DMS53 (cell line): ENCODE results near the gene SREBF2.
A peak's percentile ranks its signal among the peaks of the same experiment; 100 is the strongest.
"Not testable (repeated sequence)": the region's sequence is repeated elsewhere in the genome, so short reads cannot be mapped to it uniquely, and the experiment has no call there.

Experiments
- DNase-seq: peaks from one replicate; lab custom pipeline; 2025; lab: John Stamatoyannopoulos, UW

Gene SREBF2

DNA sequence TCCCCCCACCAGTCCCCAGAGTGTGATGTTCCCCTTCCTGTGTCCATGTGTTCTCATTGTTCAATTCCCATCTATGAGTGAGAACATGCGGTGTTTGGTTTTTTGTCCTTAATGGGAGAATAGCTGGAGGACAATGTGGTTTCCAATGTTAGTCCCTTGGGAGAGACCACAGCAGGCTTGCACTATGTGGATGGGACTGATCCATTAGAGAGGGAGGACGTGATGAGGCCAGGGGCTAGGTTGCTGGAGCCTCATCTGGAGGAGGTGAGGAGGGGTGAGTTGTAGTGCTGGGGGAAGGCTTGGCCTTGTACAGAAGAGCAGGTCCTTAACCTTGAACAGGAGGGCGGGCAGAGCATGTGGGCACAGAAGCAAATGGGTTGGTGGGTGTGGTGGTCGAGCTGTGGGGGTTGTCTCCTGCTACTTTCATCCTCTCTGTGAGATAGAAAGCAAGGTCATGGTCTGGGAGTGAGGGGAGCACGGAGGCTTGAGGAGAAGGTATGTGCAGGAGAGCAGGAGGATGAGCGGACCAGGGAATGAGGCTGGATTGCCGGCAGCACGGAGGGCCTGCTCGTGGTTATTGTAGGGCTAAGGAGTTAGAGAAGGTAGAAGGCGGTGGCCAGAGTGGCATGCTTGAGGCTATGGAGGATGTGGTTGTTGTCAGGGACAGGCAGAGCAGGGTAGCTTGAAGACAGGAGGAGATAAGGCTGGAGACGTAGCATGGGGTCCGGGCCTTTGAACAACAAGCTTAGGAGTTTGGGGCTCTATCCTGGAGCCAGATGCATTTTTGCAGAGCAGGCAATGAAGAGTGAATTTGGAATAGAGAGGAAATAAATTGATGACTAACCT is 11.2 kb upstream of the SREBF2 start:
- DNase-seq: no peak

GRCh38 chr22:41822317-41823057 is 10.4 kb upstream of the SREBF2 start:
- peak; percentile 75 for DNase-seq

DNA sequence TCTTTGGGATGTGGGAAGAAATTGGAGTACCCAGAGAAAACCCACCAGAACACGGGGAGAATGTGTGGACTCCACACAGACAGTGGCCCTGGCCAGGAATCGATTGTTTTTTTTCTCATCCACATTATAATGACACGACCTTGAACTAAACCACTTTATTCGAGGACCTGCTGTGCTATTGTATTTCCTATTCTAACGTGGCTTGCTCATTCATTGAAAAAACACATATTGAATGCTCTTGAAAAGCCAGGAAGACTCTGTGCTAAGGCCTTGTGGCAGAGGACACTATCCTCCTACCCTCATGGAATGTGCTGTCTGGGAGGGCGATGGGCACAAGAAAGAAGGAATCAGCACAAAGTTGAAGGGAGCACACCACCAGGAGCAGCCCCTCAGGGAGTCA is 9.1 kb upstream of the SREBF2 start:
- DNase-seq: no peak

- no peak for DNase-seq
These were observed 7.5 kb upstream of the SREBF2 start for GRCh38 chr22:41825376-41825775.

DNA sequence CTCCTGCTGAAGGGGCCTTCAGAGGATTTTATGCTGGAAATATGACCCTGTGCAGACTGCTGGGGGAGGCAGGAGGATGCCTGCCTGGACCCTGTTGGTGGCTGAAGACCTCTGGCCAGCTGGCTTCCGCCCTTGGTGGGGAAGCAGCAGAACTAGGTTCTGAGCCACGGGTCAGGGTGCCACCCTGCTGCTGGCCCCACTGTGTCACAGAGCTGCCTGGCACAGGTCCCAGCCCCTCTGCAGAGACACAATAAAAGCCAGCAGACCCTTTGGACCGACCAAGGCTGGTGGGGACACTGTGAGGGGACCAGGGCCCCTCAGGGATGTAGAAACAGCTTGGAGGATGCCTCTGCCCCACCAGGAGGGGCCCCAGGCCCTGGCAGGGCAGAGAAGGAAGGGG is 6.9 kb upstream of the SREBF2 start:
- DNase-seq: no peak

GRCh38 chr22:41826430-41827383 is 6.2 kb upstream of the SREBF2 start:
- DNase-seq: peak; percentile 8

DNA sequence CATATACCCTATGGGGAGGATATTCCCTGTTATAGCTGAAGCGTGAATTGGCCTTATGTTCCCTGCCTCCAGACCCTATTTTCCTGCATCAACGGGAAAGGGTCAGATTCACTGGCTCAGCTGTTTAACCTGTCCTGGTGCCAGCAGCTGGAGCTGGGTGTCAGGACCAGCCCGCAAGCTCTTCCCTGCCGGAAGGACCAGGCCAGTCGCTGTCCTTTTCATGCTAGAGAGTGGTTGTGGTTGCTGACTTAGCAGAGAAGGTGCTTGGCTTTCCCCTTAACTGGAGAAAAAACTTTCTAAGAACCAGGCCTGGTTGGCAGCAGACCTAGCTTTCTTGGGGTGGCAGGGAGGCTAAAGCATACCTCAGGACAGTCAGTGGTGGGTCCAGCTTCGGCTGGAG is 5.2 kb upstream of the SREBF2 start:
- no peak for DNase-seq

GRCh38 chr22:41828516-41828915 is 4.4 kb upstream of the SREBF2 start:
- peak; percentile 88 for DNase-seq

GRCh38 chr22:41830174-41830573 is 2.7 kb upstream of the SREBF2 start:
- DNase-seq: peak; percentile 23

DNA sequence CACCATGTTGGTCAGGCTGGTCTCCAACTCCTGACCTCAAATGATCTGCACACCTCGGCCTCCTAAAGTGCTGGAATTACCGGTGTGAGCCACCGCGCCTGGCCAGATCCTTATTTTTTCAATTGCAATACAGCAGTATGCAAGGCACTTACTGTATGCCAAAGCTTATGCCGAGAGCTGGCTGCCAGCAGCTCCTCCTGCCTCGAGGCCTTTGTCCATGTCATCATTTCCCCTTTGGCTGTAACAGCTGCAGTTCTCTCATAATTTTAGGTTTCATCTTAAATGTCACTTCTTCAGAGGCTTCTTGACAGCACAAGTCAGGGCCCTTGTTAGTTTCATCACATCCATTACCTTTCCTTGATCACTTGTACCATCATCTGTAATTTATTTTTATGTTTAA is 1.5 kb upstream of the SREBF2 start:
- DNase-seq: peak; percentile 14

GRCh38 chr22:41831828-41832552 is 915 bp upstream of the SREBF2 start:
- peak; percentile 45 for DNase-seq

DNA sequence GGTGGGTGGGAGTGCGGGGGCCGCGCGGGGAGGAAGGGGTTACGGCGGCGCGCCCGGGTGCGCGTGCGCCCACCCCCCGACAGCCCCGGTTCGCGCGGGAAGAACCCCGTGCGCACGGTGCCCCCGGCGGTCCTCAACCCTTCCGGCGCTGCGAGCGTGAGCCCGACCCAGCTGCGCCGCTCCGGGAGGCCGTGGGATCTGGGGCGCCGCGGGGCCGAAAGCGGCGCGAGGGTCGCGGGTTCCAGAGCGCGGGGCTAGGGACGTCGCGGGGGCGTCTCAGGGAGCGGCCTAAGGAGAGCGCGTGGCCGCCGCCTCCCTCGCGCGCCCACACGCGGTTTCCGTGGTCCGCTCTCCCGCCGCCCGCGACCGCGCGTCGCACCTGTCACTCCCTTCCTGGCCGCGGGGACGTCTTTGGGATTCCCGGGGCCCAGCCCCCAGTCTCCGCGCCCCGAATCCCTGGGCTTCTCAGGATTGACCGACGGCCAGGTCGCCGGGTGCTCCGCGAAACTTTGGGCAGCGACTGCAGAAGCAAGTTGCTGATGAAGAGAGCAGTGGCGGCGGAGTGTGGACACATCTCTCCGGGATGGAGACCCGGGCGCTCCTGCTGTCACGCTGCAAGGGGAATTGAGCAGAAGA is 582 bp downstream of the SREBF2 start:
- peak; percentile 60 for DNase-seq

- DNase-seq: peak; percentile 24
These were observed 1.4 kb downstream of the SREBF2 start for GRCh38 chr22:41834005-41834944.

- DNase-seq: not testable (repeated sequence)
These were observed 2.6 kb downstream of the SREBF2 start for GRCh38 chr22:41835462-41835861.

DNA sequence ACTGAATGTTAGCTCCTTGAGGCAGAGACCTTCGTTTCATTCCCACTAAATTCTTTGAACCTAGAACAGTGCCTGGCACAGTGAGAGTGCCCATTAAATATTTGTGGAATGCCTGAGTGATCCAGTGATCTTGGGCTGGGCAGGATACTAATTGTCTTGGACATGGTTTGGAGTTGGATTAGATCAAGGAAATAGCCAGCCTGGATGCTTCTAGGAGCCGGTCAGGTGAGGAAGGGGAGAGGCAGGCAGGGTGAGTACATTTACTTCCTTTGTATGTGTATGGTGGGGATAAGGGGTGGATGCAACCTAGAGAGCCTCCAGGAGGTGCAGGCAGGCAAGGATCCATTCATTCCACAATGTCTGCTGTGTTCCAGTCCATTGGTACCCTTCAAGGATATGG is 3.6 kb downstream of the SREBF2 start:
- DNase-seq: no peak

- no peak for DNase-seq
These were observed 6.1 kb downstream of the SREBF2 start for GRCh38 chr22:41838842-41839618.

DNA sequence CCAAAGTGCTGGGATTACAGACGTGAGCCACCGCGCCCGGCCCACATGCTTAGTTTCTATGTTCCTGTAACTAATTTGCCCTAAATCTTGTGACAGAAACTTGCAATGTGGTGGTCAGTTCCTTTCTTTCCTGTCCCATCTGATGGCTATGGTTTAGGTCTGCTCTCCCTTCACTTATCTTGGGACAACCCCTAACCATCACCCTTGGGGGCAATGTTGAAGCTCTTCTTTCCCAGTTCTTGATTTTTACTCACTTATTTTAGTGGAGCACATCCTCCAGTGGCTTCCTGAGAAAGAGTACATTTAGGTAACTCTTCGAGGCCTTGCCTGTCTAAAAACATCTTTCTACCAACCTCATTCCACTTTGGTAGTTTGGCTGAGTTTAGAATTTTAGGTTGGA is 7.3 kb downstream of the SREBF2 start:
- DNase-seq: no peak

DNA sequence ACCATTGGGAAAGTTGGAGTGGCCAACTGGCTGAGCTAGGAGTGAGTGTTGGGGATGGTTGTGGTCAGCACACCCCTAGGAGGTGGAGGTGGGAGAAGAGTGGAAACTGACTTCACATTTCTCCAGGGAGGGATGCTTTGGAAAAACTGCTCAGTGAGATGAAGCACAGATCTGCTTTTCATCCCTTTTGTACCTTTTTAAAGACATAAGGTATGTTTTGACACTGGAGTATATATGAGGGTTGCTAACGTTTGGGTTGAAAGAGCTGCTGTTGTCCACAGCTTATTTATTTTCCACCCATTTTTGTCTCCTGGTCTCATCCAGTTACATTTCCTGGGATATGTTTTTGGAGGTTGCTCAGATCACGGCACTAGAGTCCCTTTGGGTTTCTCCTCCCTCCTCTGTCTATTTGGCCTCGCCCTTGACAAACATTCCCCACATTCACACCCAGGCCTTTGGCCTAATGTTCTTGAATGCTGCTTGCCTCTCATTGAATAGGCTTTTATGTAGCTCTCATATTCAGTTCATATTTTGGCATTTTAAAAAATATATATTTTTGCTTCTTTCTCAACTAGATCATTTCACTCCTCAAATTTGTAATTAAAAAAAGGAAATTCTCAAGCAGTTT is 8.3 kb downstream of the SREBF2 start:
- no peak for DNase-seq
